Vagina (tissue), 2 donors: Measurements from ENCODE around the gene ARSG. TPM values are rescaled to one million over a fixed set of nuclear protein-coding genes. Genes with fewer than 3 reads are reported as not detected.
"Not testable (repeated sequence)": the region's sequence is repeated elsewhere in the genome, so short reads cannot be mapped to it uniquely, and the experiment has no call there.

Experiments used
- DNase-seq, 2 donors: peaks; one replicate each; pipeline ENCODE4 v3.0.0-alpha.2; 2017; ENCODE audit errors: extremely low spot score in 2 of 2
- H3K27ac ChIP-seq: fragments of 200-600 bp; sonication (generic); one replicate; pipeline ENCODE4 v1.5.1; 2019
- H3K27me3 ChIP-seq: fragments of 200-600 bp; sonication (generic); one replicate; pipeline ENCODE4 v1.5.1; 2019
- H3K36me3 ChIP-seq, 2 donors: fragments of 200-600 bp; sonication (generic); one replicate each; pipeline ENCODE4 v1.5.1; 2017 to 2019
- H3K4me1 ChIP-seq: fragments of 200-600 bp; sonication (generic); one replicate; pipeline ENCODE4 v1.5.1; 2019
- H3K4me3 ChIP-seq, 2 donors: fragments of 200-600 bp; sonication (generic); 1 replicate in 1 of 2; 2 replicates in 1 of 2; pipeline ENCODE4 v1.5.1; 2016 to 2019
- H3K9me3 ChIP-seq: fragments of 200-600 bp; sonication (generic); one replicate; pipeline ENCODE4 v1.5.1; 2019
- CTCF ChIP-seq, 3 experiments: fragments of 450-650 bp in 2 of 3; fragments of 200-600 bp in 1 of 3; sonication (generic) in 1 of 3; IDR thresholded peaks; one replicate each; pipeline ENCODE4 v1.5.1; 2017 to 2019; ENCODE audit warnings: antibody characterized with exemption in 3 of 3, mild to moderate bottlenecking in 2 of 3, moderate library complexity in 2 of 3
- POLR2A ChIP-seq, 2 donors: fragments of 450-650 bp; IDR thresholded peaks; one replicate each; pipeline ENCODE4 v1.6.1; 2017; ENCODE audit warnings: antibody characterized with exemption in 2 of 2, mild to moderate bottlenecking in 2 of 2, moderate library complexity in 2 of 2
- POLR2AphosphoS5 ChIP-seq, 2 donors: sonication (generic); formaldehyde crosslinking; IDR thresholded peaks; one replicate each; pipeline ENCODE4 v1.9.0; 2017; ENCODE audit warnings: antibody characterized with exemption in 2 of 2, mild to moderate bottlenecking in 2 of 2, low read depth in 1 of 2; ENCODE audit not compliant: insufficient read depth in 1 of 2
- intact Hi-C: fragments of 100-400 bp; cut with DNase I; formaldehyde crosslinking; loops from one replicate; pipeline ENCODE4 v1.15.1; 2023
- total RNA-seq: library from RNA; depleted of rRNA; stranded (reverse); fragments of >200 nt; gene quantifications from one replicate; pipeline ENCODE4 v1.2.3, GENCODE V29; 2016

Gene ARSG
- total RNA-seq, 1 donor from 2014 or later, result 8.1 TPM

- H3K9me3 ChIP-seq, result no peaks in the 10 kb centered on the region
- intact Hi-C loops, result no loop called here
- no peaks in the 10 kb centered on the region for H3K36me3 ChIP-seq
- no peak overlapping the region for H3K27ac ChIP-seq
- no peaks in the 10 kb centered on the region for H3K27me3 ChIP-seq
- no peak for DNase-seq
- TF ChIP-seq CTCF (IDR thresholded peaks at IDR 0.05) (no peak), POLR2A (IDR thresholded peaks at IDR 0.05) (no peak), POLR2AphosphoS5 (IDR thresholded peaks at IDR 0.05; ENCODE audit: insufficient read depth in 1 of 2, low read depth in 1 of 2) (no peak)
- no peak overlapping the region for H3K4me3 ChIP-seq
- H3K4me1 ChIP-seq, result no peaks in the 10 kb centered on the region
Observed at GRCh38 chr17:68347380-68347779, 56.1 kb downstream of the ARSG start.

GRCh38 chr17:68349157-68349556 lies 57.9 kb downstream of the ARSG start:
- Histone ChIP-seq H3K9me3 (no peaks in the 10 kb centered on the region), H3K36me3 (no peaks in the 10 kb centered on the region), H3K4me3 (no peak overlapping the region), H3K27me3 (no peaks in the 10 kb centered on the region), H3K4me1 (no peaks in the 10 kb centered on the region), H3K27ac (no peak overlapping the region)
- intact Hi-C loops, result no loop called here
- DNase-seq, result no peak
- TF ChIP-seq POLR2AphosphoS5 (IDR thresholded peaks at IDR 0.05; ENCODE audit: insufficient read depth in 1 of 2, low read depth in 1 of 2) (no peak), CTCF (IDR thresholded peaks at IDR 0.05) (no peak), POLR2A (IDR thresholded peaks at IDR 0.05) (no peak)

GRCh38 chr17:68351395-68351794 lies 60.1 kb downstream of the ARSG start:
- H3K36me3 ChIP-seq, result no peaks in the 10 kb centered on the region
- intact Hi-C loops, result no loop called here
- H3K9me3 ChIP-seq, result no peaks in the 10 kb centered on the region
- TF ChIP-seq POLR2A (IDR thresholded peaks at IDR 0.05) (no peak), POLR2AphosphoS5 (IDR thresholded peaks at IDR 0.05; ENCODE audit: insufficient read depth in 1 of 2, low read depth in 1 of 2) (no peak), CTCF (IDR thresholded peaks at IDR 0.05) (peak in 1 of 3 experiments; percentile 28)
- H3K4me3 ChIP-seq, result no peak overlapping the region
- no peak for DNase-seq
- no peak overlapping the region for H3K27ac ChIP-seq
- no peaks in the 10 kb centered on the region for H3K4me1 ChIP-seq
- no peaks in the 10 kb centered on the region for H3K27me3 ChIP-seq

- intact Hi-C loops, result no loop called here
Observed at GRCh38 chr17:68352041-68352440, 60.7 kb downstream of the ARSG start.

GRCh38 chr17:68352671-68353070 lies 61.4 kb downstream of the ARSG start:
- intact Hi-C loops, H3K36me3 ChIP-seq: not testable (repeated sequence)

More at GRCh38 chr17:68352041-68352440, 60.7 kb downstream of the ARSG start:
- Histone ChIP-seq H3K36me3 (no peaks in the 10 kb centered on the region), H3K27me3 (no peaks in the 10 kb centered on the region), H3K9me3 (no peaks in the 10 kb centered on the region), H3K27ac (no peak overlapping the region), H3K4me3 (no peak overlapping the region), H3K4me1 (no peaks in the 10 kb centered on the region)
- TF ChIP-seq POLR2A (IDR thresholded peaks at IDR 0.05), result no peak
- TF ChIP-seq POLR2AphosphoS5 (IDR thresholded peaks at IDR 0.05; ENCODE audit: insufficient read depth in 1 of 2, low read depth in 1 of 2), result no peak
- no peak for TF ChIP-seq CTCF (IDR thresholded peaks at IDR 0.05)
- DNase-seq, result no peak

GRCh38 chr17:68353111-68353521 lies 61.8 kb downstream of the ARSG start:
- DNase-seq, result no peak
- no peaks in the 10 kb centered on the region for H3K36me3 ChIP-seq
- no peaks in the 10 kb centered on the region for H3K4me1 ChIP-seq
- H3K27me3 ChIP-seq, result no peaks in the 10 kb centered on the region
- H3K4me3 ChIP-seq, result no peak overlapping the region
- intact Hi-C loops, result no loop called here
- H3K9me3 ChIP-seq, result no peaks in the 10 kb centered on the region
- TF ChIP-seq POLR2A (IDR thresholded peaks at IDR 0.05) (no peak), CTCF (IDR thresholded peaks at IDR 0.05) (no peak), POLR2AphosphoS5 (IDR thresholded peaks at IDR 0.05; ENCODE audit: insufficient read depth in 1 of 2, low read depth in 1 of 2) (no peak)
- H3K27ac ChIP-seq, result no peak overlapping the region

More at GRCh38 chr17:68352671-68353070, 61.4 kb downstream of the ARSG start:
- not testable (repeated sequence) for DNase-seq, H3K27ac ChIP-seq, H3K4me1 ChIP-seq, H3K9me3 ChIP-seq, H3K27me3 ChIP-seq, H3K4me3 ChIP-seq

GRCh38 chr17:68354311-68354710 lies 63.0 kb downstream of the ARSG start:
- H3K27me3 ChIP-seq, H3K36me3 ChIP-seq, DNase-seq, H3K9me3 ChIP-seq, H3K27ac ChIP-seq, H3K4me3 ChIP-seq, intact Hi-C loops, H3K4me1 ChIP-seq: not testable (repeated sequence)

- H3K27ac ChIP-seq, H3K9me3 ChIP-seq, DNase-seq, H3K27me3 ChIP-seq, H3K4me1 ChIP-seq, H3K36me3 ChIP-seq, H3K4me3 ChIP-seq, intact Hi-C loops: not testable (repeated sequence)
Observed at GRCh38 chr17:68355108-68355507, 63.8 kb downstream of the ARSG start.
